Stimulated activated CD4-positive, alpha-beta T cell treated with anti-CD3 and anti-CD28 coated beads, Interleukin-1b, Interleukin-23, amount 100 ng/mL, for 1 hour (primary cell): ENCODE measurements around the gene IKBKE.

ENCODE experiments used
- DNase-seq, 2 donors: peaks; one replicate each; pipeline ENCODE4 v3.0.0-alpha.2; 2020; ENCODE audit warnings: low read depth in 2 of 2

Gene IKBKE

DNA sequence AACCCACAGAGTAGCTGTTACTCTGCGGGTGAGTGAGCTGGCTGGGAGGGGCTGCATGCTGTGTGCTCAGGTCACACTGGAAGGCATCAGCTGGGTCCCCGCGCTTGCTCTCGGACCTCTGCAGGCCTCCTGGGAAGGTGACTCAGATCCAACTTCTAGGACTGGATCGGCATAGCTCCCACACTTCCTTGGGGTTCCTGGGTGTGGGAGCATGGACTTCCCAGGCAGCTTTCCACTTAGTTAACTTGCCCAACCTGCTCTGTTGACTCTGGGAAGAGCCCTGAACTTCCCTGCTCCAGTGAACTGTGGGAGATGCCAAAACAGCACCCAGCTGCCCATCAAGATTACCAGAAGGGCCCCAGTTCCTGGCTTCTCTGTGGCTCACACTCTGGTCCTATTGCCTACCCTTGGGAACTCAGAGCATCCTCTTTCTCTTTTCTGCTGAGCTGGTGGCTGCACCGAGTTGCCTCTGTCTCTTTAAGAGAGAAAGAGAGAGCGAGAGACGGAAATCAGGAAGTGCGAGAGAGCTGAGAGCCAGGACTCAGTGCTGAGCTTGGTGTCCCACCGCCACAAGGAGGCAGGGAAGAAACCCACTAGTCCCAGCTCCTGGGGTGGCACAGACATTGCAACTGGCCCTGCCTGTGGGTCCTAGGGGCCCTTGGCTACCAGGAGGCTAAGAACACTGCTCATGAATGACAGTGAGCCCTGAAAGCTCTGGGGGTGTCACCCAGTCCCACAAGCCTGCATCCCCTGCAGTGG, at the start of gene IKBKE:
Gene IKBKE, plus strand, starts transcription at position 544 of the 759 bp plus-strand sequence. CDS start 2,752 bp downstream, outside the sequence.
- DNase-seq = no peak

DNA sequence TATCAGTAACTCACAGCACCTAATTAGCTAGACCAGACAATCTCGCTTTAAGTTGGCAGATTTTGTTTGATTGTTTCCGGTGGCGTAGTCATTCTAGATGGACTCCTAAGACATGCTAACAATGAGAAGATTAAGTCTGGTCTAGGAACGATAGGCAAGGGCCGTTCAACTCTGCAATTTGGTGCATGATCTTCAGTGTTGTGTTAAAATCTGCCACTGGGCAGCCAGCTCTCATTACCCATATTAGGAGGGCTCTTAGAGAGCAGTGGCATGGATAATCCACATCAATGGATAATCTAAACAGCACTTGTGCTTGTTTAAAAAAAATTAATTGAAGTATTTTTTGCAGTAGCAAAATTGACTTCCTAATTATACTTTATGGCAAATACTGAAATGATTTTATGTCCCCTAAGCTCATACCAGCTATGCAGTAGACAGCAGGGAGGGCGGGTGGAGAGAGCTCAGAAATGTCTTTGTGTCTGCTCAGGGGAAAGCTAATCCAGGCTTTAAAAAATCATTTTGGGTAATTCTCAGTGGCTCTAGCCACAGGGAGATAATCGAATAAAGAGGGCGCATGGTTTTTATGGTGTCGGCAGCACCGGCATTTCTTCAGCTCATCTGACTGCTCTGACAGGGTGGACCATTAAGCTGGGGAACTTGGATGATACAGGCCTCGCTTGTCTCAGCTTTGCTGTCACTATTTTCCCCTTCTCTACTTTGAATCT, 48.5 kb upstream of the IKBKE start:
- DNase-seq = no peak

DNA sequence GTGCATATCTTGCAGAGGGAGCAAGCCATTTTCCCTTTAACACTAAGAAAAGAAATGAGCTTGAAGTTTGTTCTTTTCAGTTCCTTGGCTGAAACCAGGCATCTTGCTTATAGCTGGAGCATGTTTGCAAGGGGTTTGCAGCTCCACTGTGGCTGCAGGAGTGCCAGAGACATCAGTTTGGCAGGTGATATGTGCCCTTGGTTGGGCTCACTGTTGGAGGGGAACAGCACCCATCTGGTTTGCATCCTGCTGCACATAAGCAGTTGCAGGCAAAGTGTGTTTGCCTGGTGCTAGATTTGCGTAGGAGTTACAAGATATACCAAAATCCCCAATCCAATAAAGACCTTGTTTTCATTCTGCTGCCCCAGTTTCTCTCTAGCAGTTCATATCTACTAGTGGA, 47.8 kb upstream of the IKBKE start:
- no peak for DNase-seq

DNA sequence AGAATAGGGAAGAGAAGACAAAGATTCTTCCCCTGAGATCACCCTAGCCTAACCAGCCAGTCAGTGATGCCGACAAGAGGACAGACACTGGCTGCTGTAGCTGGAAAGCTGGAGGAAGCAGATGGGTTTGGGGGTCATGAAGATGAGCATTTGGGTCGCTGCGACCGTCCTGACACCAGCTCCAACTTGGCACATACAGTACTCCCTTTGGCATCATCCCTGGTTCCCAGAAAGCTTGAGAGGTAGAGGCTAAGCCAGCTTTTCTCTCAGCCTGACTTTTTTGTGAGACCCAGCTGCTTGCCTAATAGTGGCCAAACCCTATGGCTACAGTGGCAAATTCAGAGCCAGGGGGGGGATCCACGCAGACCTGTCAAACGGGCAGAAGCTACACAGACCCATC, 43.0 kb upstream of the IKBKE start:
- DNase-seq = no peak

DNA sequence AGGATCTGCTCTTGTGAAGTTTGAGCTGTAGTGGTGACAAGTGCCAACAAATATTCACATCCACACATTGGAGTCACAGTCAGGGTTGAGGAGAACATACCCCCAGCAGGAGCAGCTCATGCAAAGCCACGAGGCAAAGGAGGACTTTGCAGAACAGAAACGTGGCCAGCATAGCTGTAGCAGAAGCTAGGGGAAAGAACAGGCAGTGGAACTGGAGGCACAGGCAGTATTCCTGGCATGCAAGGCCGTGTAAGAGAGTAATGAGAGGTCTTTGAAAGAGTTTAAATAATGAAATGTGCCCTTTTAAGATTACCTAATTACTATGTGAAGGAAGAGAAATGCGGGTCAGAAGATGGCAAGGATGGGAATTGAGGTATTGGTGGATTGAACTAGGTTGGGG, 40.9 kb upstream of the IKBKE start:
- DNase-seq = no peak

DNA sequence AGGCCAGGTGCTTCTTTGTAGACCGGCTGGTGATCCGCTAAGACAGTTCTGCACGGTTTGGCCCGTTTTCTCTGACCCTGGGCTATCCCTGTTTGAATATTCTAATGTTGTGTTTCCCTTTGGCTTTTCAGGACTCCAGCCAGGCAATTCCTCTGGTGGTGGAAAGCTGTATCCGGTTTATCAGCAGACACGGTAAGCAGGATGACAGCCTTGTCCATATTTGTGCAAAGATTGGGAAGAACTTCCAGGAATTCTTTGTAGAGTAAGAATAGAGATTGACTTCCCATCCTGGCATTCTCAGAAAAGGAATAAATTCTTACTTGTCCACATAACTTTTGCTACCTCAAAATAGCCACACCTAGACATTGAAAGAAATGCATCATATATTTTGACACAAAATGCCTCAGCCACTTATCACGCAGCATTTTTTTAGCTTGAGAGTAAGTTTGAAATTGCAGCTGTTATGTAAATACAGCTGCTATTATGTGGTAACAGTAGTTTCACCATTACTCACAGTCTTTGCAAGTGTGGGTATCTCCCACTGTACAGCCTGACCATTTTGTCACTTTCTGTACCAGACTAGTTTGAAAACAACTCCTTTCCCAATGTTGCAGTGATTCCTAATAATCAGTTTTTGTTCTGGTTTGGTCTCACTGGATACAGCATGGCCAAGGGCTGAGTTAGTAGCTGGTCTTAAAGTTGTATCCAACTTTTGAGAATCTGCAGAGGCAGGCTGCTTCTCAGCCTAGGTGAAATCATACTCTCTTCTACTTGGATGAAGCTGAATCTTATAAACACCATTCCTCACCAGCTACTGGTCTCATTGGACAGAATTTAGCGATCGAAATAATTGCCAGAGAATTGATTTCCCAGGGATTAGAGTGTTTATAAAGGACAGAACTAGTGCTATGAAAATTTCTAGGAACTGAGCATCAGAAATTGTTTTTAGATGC, 40.0 kb upstream of the IKBKE start:
- no peak for DNase-seq

DNA sequence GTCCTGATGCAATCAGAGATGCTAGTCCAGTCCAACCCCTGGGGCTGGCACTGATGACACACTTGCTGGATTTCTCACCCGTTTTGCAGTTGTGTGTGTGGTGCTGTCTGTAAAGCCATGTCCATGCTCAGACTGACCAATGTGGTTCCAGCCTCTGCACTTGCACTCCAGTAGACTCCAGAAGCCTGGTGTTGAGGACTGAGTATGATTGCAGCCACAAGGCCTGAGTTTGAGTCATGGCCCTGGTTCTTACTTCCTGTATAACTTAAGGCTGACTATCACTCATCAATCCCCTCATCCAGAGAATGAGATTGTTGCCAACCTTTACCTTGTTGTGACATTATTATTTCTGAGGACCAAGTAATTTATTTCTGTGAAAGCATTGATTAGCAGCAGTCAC, 34.8 kb upstream of the IKBKE start:
- DNase-seq = no peak

DNA sequence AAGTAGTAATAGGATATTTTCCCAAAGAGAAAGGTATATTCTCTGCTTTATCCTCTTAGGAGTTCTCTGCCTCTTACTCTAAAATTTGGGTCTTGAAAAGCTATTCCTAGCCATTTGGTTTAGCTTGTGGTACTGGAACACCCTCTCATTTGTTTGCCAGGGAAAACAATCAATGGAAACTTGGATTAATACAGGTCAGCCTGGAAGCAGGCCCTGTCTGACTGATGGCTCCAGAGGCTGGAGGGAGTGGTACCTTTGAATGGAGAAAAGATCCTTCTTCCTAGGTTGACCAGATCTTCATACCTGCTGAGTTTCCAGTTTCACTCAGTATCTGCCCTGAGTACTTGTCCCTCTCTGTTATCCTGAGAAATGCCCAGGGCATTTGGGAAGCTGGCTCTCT, 31.7 kb upstream of the IKBKE start:
- DNase-seq = no peak

DNA sequence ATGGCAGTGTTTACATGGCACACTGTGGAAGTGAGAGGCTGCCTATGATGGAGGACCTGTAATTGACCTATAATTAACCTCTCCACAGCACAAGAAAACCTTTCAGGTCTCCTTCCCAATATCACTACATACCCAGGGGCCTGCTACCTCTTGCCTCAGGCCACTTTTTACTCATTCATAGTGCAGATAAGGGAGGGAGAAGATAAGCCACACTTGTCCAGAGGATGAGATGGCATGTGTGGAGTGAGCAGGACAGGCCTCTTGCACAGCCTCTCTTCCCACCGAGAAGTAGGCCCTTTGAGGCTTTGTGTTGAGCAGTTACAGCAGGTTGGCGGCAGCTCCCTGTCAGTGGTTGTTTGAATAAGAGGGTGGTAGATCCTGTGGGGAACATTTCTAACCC, 31.1 kb upstream of the IKBKE start:
- no peak for DNase-seq

DNA sequence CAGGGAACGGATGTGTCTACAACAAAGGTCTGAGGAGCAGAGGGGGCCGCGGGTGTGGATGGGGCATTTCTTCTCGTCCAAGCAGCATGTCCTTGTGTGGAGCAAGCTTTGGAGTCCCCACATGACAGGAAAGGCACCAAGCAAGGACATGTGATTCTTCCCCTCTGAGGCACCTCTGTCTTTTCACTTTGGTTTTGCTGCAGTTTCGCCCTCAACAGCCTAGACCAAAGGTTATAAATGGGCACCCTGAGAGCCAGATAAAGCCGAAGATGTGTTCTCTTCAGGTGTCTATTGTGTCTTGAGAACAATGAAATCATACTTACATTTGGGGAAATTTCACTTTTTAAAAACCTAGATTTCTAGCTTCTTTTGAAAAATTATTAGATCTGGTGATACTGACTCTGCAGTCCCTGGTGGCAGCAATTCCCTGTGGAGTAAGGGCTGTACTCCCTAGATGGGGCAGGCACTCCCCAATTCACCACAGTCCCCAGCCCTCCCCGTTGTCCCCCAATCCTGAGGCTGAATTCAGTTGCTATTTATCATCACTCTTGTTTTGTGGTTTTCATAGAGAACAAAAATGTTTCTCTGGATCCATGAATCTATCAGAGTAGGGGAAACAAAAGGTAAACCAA, 28.8 kb upstream of the IKBKE start:
- DNase-seq = no peak

DNA sequence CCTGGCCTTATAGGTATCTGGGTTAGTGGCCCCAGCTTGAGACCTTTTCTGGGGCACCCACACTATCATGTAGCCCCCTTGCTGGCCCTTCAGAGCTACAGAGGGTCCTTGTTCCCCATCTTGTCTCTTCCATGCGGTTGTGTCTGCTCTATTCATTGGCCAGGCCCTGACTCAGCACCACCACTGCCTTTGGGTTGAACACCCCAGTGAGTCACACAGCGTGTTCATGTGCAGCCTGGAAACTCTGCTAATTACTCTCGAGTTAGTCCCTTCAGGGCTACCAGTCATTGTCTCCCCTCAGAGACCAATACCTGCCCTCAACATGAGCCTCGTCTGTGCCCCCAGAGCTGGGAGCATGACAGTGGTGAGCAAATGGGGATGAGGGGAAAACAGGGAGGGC, 28.2 kb upstream of the IKBKE start:
- DNase-seq = no peak

DNA sequence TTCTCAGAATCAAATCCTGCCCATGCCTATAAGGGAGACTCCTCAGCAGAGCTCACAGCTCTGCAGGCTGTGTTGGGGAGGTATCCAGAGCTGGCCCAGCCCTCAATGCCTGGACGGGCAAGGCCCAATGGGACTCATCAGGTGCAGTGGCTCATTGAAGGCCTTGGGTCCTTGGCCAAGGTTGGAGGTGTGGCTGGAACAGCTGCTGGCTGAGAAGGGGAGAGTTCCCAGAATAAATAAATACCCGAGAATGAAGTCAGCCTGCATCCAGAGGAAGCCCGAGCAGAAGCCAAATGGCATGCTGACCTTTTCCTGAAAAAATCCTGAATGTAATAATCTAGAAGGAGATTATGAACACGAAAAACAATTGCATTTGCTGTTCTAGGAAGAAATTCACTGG, 25.2 kb upstream of the IKBKE start:
- DNase-seq = no peak

DNA sequence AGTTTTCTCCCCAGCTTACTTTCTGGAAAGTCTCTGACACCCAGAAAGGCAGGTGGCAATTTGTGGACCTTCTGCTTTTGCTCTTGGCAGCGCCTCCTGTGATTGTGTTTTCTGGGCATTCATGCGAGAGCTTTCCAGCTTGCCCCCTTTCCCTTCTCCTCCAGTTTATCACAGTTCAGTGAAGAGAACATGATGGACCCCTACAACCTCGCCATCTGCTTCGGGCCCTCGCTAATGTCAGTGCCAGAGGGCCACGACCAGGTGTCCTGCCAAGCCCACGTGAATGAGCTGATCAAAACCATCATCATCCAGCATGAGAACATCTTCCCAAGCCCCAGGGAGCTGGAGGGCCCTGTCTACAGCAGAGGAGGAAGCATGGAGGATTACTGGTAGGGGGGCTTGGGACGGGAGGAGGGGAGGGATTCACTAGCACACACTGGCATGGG, 24.3 kb upstream of the IKBKE start:
- DNase-seq = no peak

DNA sequence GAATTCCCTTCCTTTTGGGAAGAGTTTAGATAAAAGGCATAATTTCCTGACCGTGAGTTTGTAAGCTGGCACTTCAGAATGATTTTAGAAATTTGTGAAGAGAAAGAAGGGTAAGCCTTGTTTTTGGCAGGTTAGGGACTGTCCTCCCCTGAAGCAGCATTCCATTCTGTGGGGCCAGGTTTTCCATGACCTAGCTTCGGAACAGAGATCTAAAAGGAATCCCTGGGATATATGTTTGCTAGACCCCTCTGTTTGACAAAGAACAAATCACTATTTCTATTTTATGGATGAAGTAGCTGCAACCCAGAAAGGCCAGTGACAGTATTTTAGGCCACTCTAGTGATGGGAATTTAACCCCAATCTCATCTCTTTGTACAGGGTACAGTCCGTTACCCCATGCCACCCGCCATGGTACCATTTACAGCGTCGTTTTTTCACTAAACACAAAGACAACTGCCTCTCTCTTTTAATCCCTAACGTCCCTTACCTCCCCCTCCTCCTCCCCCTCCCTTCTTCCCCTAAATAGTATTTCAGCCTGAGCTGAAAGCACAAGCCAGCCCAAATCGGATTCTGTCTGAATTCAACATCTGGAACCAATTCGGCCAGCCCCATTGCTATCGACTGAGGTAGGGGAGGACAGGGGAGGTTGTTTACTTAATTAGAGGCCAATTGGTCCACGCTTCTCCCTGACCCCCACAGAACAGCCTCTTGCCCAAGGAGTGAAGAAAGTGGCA, 23.4 kb upstream of the IKBKE start:
- DNase-seq = no peak

DNA sequence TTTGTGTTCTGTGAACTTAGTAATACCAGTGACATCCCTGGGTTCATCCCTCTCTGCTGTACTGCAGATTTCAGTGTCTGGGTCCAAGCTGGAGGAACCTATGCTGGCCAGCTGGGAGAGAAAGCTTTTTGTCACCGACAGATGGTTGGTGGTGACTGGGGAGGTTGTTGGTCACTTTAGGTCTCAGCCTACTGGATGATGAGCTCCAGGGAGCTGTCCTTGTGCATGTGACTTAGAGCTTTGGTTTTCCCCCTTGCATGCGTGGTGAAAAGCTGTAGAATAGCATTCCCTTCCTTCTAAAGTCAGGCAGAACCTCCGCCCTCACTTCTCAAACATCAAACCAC, 22.9 kb upstream of the IKBKE start:
- no peak for DNase-seq

DNA sequence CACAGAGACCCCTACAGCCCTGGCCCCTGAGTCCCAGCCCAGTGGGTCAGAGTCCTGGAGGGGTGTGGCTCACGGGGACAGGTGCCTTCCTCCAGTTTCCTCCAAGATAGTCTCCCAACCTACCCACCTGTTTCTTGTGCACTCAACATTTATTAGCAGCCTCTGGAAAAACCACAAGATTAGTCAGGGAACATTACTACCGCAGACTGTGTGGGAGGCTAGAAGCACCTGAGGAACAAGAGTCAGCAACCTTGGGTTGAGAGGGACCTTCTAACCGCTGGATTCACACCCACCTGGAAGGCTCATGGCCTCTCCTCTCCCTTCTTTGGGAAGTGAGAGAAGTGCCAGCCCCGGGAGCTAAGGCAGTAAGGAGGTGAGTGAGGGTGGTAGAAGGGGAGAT, 22.5 kb upstream of the IKBKE start:
- DNase-seq = no peak

DNA sequence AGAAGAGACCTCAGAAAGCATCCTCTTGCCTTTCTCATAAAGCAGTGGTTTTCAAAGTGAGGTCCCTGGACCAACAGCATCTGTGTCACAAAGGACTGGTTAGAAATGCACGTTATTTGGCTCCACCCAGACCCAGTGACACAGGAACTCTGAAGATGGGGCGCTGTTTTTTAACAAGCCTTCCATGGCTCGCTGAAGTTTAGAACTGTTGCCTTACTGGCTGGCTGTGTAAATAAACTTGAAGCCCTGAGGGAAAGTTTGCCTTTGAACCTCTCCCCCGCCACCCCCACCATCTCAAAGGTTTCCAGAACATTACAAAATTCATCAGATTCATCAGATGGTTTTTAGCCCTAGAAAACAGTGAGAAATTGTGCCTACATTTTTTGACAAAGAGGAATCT, 21.8 kb upstream of the IKBKE start:
- DNase-seq = no peak

DNA sequence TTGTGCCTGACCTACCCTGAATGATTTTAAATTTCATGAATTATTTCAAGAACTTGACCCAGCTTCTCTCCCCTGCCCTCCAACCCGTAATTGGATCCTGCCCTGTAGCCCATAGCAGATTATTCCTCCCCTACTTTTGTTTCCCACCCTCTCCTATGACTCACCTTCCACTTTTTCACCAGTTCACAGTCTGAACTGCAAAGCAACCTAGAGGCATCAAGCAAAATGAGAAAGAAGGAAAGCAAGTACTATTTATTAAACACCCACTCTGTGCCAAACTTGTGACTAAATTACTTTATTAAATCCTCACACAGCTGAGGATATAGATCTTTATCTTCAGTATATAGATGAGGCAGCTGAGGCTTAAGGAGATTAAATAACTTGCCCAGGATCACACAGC, 20.7 kb upstream of the IKBKE start:
- no peak for DNase-seq

DNA sequence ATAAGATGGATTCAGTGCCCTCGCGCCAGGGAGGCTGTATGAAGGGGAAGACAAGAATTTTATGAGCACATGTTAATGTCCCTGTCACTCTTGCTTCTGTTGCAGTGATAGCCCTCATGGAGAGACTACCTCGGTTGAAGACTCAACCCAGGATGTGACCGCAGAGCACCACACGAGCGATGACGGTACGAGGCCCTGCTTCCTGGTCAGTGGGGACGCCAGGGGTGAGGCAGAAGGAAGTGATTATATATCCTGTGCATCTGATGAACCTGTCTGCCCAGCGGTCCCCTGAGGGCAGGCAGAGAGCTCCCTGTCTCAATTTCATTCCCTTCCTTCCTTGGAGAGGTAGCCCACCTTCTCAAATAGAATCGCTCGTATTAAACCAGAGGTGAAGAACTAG, 20.0 kb upstream of the IKBKE start:
- DNase-seq = no peak

DNA sequence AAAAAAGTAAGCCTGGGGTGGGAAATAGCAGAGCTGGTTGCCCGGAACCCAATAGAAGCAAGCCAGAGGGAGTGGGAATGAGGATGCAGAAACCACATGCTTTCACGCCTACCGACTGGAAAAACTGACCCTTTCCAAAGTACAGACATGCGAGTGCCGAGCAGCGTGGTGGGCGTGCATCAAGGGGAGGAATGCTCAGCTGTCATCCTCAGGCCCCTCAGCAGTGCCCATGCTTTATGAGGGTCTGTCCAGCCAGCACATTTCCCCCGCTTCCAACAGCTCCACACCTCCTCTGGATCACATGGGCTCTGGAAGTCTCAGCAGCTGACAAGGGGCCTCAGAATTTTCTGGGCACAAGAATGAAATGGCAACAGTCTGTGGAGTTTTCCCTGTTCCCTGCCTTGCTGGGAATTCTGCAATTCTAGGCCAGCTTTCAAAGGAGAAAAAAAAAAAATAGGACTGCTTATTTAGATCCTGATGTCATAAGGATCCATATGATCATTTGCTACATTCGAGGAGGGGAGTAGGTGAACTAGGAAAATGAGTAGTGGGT, 19.1 kb upstream of the IKBKE start:
- no peak for DNase-seq

DNA sequence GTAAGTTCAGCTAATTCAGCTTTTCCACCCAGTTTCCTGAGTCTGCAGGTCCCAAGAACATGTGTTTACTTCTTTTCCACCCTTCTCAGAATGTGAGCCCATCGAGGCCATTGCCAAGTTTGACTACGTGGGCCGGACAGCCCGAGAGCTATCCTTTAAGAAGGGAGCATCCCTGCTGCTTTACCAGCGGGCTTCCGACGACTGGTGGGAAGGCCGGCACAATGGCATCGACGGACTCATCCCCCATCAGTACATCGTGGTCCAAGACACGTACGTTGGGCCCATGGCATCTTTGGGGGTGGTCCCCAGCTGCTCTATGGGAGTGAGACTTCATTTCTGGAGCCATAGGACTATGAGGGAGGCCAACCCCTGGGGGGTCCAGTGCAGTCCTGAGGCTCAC, 17.2 kb upstream of the IKBKE start:
- DNase-seq = no peak
